Tibial nerve (tissue), 4 donors: ENCODE results near the gene UBE2F. TPM values are rescaled to one million over a fixed set of nuclear protein-coding genes. Genes with fewer than 3 reads are reported as not detected.

Source experiments
- DNase-seq, 2 donors: peaks; one replicate each; pipeline ENCODE4 v3.0.0-alpha.2; 2019; ENCODE audit warnings: low spot score in 2 of 2
- H3K27ac ChIP-seq, 4 donors: fragments of 200-600 bp; sonication (generic) in 3 of 4; one replicate each; pipeline ENCODE4 v1.5.1; 2017 to 2019; ENCODE audit warnings: mild to moderate bottlenecking in 1 of 4
- H3K27me3 ChIP-seq, 2 donors: fragments of 200-600 bp; sonication (generic) in 1 of 2; one replicate each; pipeline versions ENCODE4 v1.5.1 to v1.6.0; 2017 to 2019
- H3K36me3 ChIP-seq, 3 donors: fragments of 200-600 bp; sonication (generic); one replicate each; pipeline ENCODE4 v1.5.1; 2018 to 2019
- H3K4me1 ChIP-seq, 4 donors: fragments of 200-600 bp; sonication (generic) in 3 of 4; one replicate each; pipeline ENCODE4 v1.5.1; 2017 to 2019
- H3K4me3 ChIP-seq, 4 donors: fragments of 200-600 bp; sonication (generic) in 3 of 4; one replicate each; pipeline ENCODE4 v1.5.1; 2017 to 2019; ENCODE audit warnings: mild to moderate bottlenecking in 1 of 4, moderate library complexity in 1 of 4
- H3K9me3 ChIP-seq, 4 donors: fragments of 200-600 bp; sonication (generic) in 3 of 4; one replicate each; pipeline ENCODE4 v1.5.1; 2017 to 2019
- EP300 ChIP-seq, 2 donors: sonication (generic); formaldehyde crosslinking; IDR thresholded peaks; one replicate each; pipeline ENCODE4 v1.6.1; 2017; ENCODE audit warnings: antibody characterized with exemption in 2 of 2, mild to moderate bottlenecking in 1 of 2
- POLR2A ChIP-seq, 2 donors: fragments of 450-650 bp; IDR thresholded peaks; one replicate each; pipeline ENCODE4 v1.6.1; 2017; ENCODE audit warnings: antibody characterized with exemption in 2 of 2, mild to moderate bottlenecking in 2 of 2, moderate library complexity in 2 of 2
- WGBS, 2 donors: methylation state at CpG; one replicate each; pipeline ENCODE4 v1.1.5; 2018; 5-methylcytosine and 5-hydroxymethylcytosine counted together
- total RNA-seq, 4 donors: library from RNA; depleted of rRNA; stranded (reverse); fragments of >200 nt; gene quantifications; one replicate each; pipeline ENCODE4 v1.1.0, GENCODE V29; 2016
- TF ChIP-seq, protein P1 (sequence below), 5 experiments: fragments of 200-600 bp in 3 of 5; fragments of 450-650 bp in 2 of 5; sonication (generic) in 3 of 5; IDR thresholded peaks; one replicate each; pipeline ENCODE4 v1.5.1; 2016 to 2019; ENCODE audit warnings: antibody characterized with exemption in 5 of 5, mild to moderate bottlenecking in 3 of 5, moderate library complexity in 2 of 5

UBE2F gene
- total RNA-seq, 4 donors from 2014 or later = 35.1 to 73.8 (median 41.2) TPM

GRCh38 chr2:237982039-237982725, 15.4 kb downstream of the UBE2F start:
- WGBS, 2 donors = 93 to 94% methylated on average over 9 of the region's 9 CpGs
- Histone ChIP-seq H3K27ac (no peak overlapping the region), H3K36me3 (peaks cover 0 to 3% (median 0%) of the 10 kb centered on the region in 3 donors), H3K9me3 (no peaks in the 10 kb centered on the region), H3K4me1 (peaks cover 0 to 43% (median 15%) of the 10 kb centered on the region in 4 donors), H3K4me3 (no peak overlapping the region), H3K27me3 (no peaks in the 10 kb centered on the region)
- no peak for DNase-seq
- no peak for TF ChIP-seq POLR2A (IDR thresholded peaks at IDR 0.05)
- TF ChIP-seq, protein P1, sequence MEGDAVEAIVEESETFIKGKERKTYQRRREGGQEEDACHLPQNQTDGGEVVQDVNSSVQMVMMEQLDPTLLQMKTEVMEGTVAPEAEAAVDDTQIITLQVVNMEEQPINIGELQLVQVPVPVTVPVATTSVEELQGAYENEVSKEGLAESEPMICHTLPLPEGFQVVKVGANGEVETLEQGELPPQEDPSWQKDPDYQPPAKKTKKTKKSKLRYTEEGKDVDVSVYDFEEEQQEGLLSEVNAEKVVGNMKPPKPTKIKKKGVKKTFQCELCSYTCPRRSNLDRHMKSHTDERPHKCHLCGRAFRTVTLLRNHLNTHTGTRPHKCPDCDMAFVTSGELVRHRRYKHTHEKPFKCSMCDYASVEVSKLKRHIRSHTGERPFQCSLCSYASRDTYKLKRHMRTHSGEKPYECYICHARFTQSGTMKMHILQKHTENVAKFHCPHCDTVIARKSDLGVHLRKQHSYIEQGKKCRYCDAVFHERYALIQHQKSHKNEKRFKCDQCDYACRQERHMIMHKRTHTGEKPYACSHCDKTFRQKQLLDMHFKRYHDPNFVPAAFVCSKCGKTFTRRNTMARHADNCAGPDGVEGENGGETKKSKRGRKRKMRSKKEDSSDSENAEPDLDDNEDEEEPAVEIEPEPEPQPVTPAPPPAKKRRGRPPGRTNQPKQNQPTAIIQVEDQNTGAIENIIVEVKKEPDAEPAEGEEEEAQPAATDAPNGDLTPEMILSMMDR (IDR thresholded peaks at IDR 0.05) = no peak
- no peak for TF ChIP-seq EP300 (IDR thresholded peaks at IDR 0.05)

- H3K4me1 ChIP-seq = peaks cover 0 to 26% (median 5%) of the 10 kb centered on the region in 4 donors
- H3K9me3 ChIP-seq = no peaks in the 10 kb centered on the region
- peaks cover 0 to 3% (median 0%) of the 10 kb centered on the region in 3 donors for H3K36me3 ChIP-seq
- H3K27me3 ChIP-seq = no peaks in the 10 kb centered on the region
- DNase-seq = no peak
- 17 to 24% methylated on average over 2 of the region's 2 CpGs for WGBS, 2 donors
- H3K4me3 ChIP-seq = no peak overlapping the region
- TF ChIP-seq EP300 (IDR thresholded peaks at IDR 0.05) (no peak), POLR2A (IDR thresholded peaks at IDR 0.05) (no peak)
- TF ChIP-seq, protein P1 (IDR thresholded peaks at IDR 0.05) = no peak
- H3K27ac ChIP-seq = no peak overlapping the region
These were observed 17.1 kb downstream of the UBE2F start for GRCh38 chr2:237983922-237984321.

DNA sequence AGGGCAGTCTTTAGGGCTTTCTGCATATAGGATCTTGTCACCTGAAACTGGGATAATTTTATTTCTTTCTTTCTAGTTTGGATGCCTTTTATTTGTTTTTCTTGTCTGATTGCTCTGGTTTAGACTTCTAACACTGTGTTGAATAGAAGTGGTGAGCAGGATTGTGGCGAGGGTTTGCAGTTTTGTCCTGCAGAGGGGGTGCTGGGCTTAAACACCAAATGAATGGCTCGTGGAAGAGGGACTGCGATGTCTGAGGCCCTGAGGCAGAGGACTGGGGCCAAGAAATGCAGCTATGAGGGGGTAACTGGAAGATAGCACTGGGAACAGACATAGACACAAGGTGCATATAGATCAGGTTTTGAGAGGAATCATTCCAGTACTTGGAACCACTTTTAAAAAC, 20.5 kb downstream of the UBE2F start:
- WGBS, 2 donors = 93 to 96% methylated on average over 3 of the region's 3 CpGs
- TF ChIP-seq EP300 (IDR thresholded peaks at IDR 0.05) = no peak
- TF ChIP-seq, protein P1 (IDR thresholded peaks at IDR 0.05) = no peak
- Histone ChIP-seq H3K4me1 (peaks cover 0 to 13% (median 2%) of the 10 kb centered on the region in 4 donors), H3K27me3 (no peaks in the 10 kb centered on the region), H3K9me3 (no peaks in the 10 kb centered on the region), H3K36me3 (peaks cover 0 to 24% (median 0%) of the 10 kb centered on the region in 3 donors), H3K4me3 (no peak overlapping the region), H3K27ac (no peak overlapping the region)
- DNase-seq = no peak

- Histone ChIP-seq H3K27ac (no peak overlapping the region), H3K36me3 (peaks cover 0 to 59% (median 0%) of the 10 kb centered on the region in 3 donors), H3K4me3 (no peak overlapping the region), H3K9me3 (no peaks in the 10 kb centered on the region), H3K27me3 (no peaks in the 10 kb centered on the region), H3K4me1 (peaks cover 0 to 2% (median 0%) of the 10 kb centered on the region in 4 donors)
- no peak for TF ChIP-seq EP300 (IDR thresholded peaks at IDR 0.05)
- TF ChIP-seq POLR2A (IDR thresholded peaks at IDR 0.05) = no peak
- TF ChIP-seq, protein P1 (IDR thresholded peaks at IDR 0.05) = no peak
- no peak for DNase-seq
- 94 to 96% methylated on average over 1 of the region's 1 CpG for WGBS, 2 donors
These were observed 26.9 kb downstream of the UBE2F start for GRCh38 chr2:237993701-237994100.

- TF ChIP-seq, protein P1 (IDR thresholded peaks at IDR 0.05) = no peak
- TF ChIP-seq POLR2A (IDR thresholded peaks at IDR 0.05) (no peak), EP300 (IDR thresholded peaks at IDR 0.05) (no peak)
- Histone ChIP-seq H3K4me1 (peaks cover 0 to 6% (median 0%) of the 10 kb centered on the region in 4 donors), H3K27me3 (no peaks in the 10 kb centered on the region), H3K36me3 (peaks cover 0 to 58% (median 0%) of the 10 kb centered on the region in 3 donors), H3K4me3 (no peak overlapping the region), H3K27ac (no peak overlapping the region), H3K9me3 (peaks cover 0 to 6% (median 0%) of the 10 kb centered on the region in 4 donors)
- no peak for DNase-seq
- 90 to 94% methylated on average over 2 of the region's 2 CpGs for WGBS, 2 donors
These were observed 28.2 kb downstream of the UBE2F start for GRCh38 chr2:237995036-237995435.
